HepG2 (cell line): ENCODE results near the gene JMJD6. TPM values are rescaled to one million over a fixed set of nuclear protein-coding genes. Genes with fewer than 3 reads are reported as not detected.

Source experiments
- CCDC6 ChIP-seq: sonication (generic); formaldehyde crosslinking; IDR thresholded peaks from 2 replicates; pipeline ENCODE4 v1.8.1; 2022; ENCODE audit warnings: mild to moderate bottlenecking, missing genetic modification reagents, moderate library complexity
- ETV6 ChIP-seq: sonication (generic); formaldehyde crosslinking; conservative IDR thresholded peaks from 2 replicates; pipeline ENCODE4 v1.4.0; 2020; ENCODE audit warnings: missing genetic modification reagents
- NR2C2 ChIP-seq: sonication (generic); formaldehyde crosslinking; IDR thresholded peaks from 2 replicates; pipeline ENCODE4 v1.4.0; 2020; ENCODE audit warnings: missing genetic modification reagents, mild to moderate bottlenecking, moderate library complexity, borderline replicate concordance
- PHF8 ChIP-seq: sonication (generic); formaldehyde crosslinking; IDR thresholded peaks from 2 replicates; pipeline ENCODE4 v1.5.0; 2020; ENCODE audit warnings: missing genetic modification reagents
- PLRG1 ChIP-seq: fragments of 450-650 bp; conservative IDR thresholded peaks from 2 replicates; pipeline ENCODE4 v1.6.1; 2016
- TRIM24 ChIP-seq: sonication (generic); formaldehyde crosslinking; IDR thresholded peaks from 2 replicates; pipeline ENCODE4 v1.8.0; 2022; ENCODE audit warnings: mild to moderate bottlenecking, missing genetic modification reagents
- ZEB1 ChIP-seq: IDR thresholded peaks from 2 replicates; pipeline ENCODE4 v1.6.1; 2012; ENCODE audit warnings: mild to moderate bottlenecking, low read depth, inconsistent platforms; ENCODE audit not compliant: insufficient replicate concordance
- ZNF234 ChIP-seq: sonication (generic); formaldehyde crosslinking; conservative IDR thresholded peaks from 2 replicates; pipeline ENCODE4 v1.5.1; 2020; ENCODE audit warnings: mild to moderate bottlenecking, missing genetic modification reagents
- ZNF24 ChIP-seq: fragments of 450-650 bp; IDR thresholded peaks from 2 replicates; pipeline ENCODE4 v1.6.1; 2017; ENCODE audit warnings: antibody characterized with exemption, mild to moderate bottlenecking
- ZNF263 ChIP-seq: sonication (generic); formaldehyde crosslinking; IDR thresholded peaks from 2 replicates; pipeline ENCODE4 v1.4.0; 2020; ENCODE audit warnings: missing genetic modification reagents
- ZNF558 ChIP-seq: sonication (generic); formaldehyde crosslinking; IDR thresholded peaks from 2 replicates; pipeline ENCODE4 v1.9.0; 2022; ENCODE audit warnings: mild to moderate bottlenecking, missing genetic modification reagents, borderline replicate concordance
- ZNF670 ChIP-seq: sonication (generic); formaldehyde crosslinking; IDR thresholded peaks from 2 replicates; pipeline ENCODE4 v1.8.0; 2022; ENCODE audit warnings: mild to moderate bottlenecking, missing genetic modification reagents, borderline replicate concordance
- ZNF672 ChIP-seq: sonication (generic); formaldehyde crosslinking; IDR thresholded peaks from 2 replicates; pipeline ENCODE4 v1.8.1; 2022; ENCODE audit warnings: missing genetic modification reagents
- ZNF724P ChIP-seq: sonication (generic); formaldehyde crosslinking; IDR thresholded peaks from 2 replicates; pipeline ENCODE4 v1.8.0; 2022; ENCODE audit warnings: missing genetic modification reagents, borderline replicate concordance
- ZNF775 ChIP-seq: sonication (generic); formaldehyde crosslinking; IDR thresholded peaks from 2 replicates; pipeline ENCODE4 v1.4.0; 2020; ENCODE audit warnings: missing genetic modification reagents, mild to moderate bottlenecking, moderate library complexity, borderline replicate concordance
- ZSCAN25 ChIP-seq: sonication (generic); formaldehyde crosslinking; IDR thresholded peaks from 2 replicates; pipeline ENCODE4 v1.8.0; 2022; ENCODE audit warnings: mild to moderate bottlenecking, missing genetic modification reagents
- polyA plus RNA-seq, 8 experiments: library from polyadenylated mRNA; depleted of rRNA in 3 of 8; stranded (reverse) in 7 of 8; unstranded in 1 of 8; fragments of >200 nt; fragmentation: Illumina TruSeq in 4 of 8; extraction: Trizol in 4 of 8; gene quantifications; 2 replicates each; pipeline versions ENCODE4 v1.2.1 to v1.2.3, GENCODE V29; 2011 to 2016; ENCODE audit warnings: low read depth in 4 of 8, missing spikeins in 1 of 8, mixed read lengths in 1 of 8; ENCODE audit not compliant: insufficient read depth in 1 of 8
- total RNA-seq, 5 experiments: library from RNA; depleted of rRNA; stranded (reverse); fragments of >200 nt; fragmentation: Illumina TruSeq; extraction: Trizol; gene quantifications; 2 replicates each; pipeline ENCODE4 v1.2.3, GENCODE V29; 2016; ENCODE audit warnings: low read depth in 1 of 5
- TF ChIP-seq, protein P1 (sequence below): IDR thresholded peaks from 2 replicates; pipeline ENCODE4 v1.6.1; 2018; ENCODE audit warnings: missing genetic modification reagents, mild to moderate bottlenecking, missing compliant biosample characterization
- TF ChIP-seq, protein P2 (sequence below): sonication (generic); formaldehyde crosslinking; conservative IDR thresholded peaks from 2 replicates; pipeline ENCODE4 v1.4.0; 2020; ENCODE audit warnings: missing genetic modification reagents
- TF ChIP-seq, protein P3 (sequence below): sonication (generic); formaldehyde crosslinking; IDR thresholded peaks from 2 replicates; pipeline ENCODE4 v1.5.1; 2020; ENCODE audit warnings: missing genetic modification reagents, mild to moderate bottlenecking, borderline replicate concordance
- TF ChIP-seq, protein P4 (sequence below): sonication (generic); formaldehyde crosslinking; IDR thresholded peaks from 2 replicates; pipeline ENCODE4 v1.5.0; 2020; ENCODE audit warnings: mild to moderate bottlenecking, missing genetic modification reagents

Gene JMJD6
- total and polyA plus RNA-seq, 2 of the 13 experiments (the other 11 are each of a cell fraction or from before 2014, with no cell fraction given): 33.6 to 41.0 TPM

DNA sequence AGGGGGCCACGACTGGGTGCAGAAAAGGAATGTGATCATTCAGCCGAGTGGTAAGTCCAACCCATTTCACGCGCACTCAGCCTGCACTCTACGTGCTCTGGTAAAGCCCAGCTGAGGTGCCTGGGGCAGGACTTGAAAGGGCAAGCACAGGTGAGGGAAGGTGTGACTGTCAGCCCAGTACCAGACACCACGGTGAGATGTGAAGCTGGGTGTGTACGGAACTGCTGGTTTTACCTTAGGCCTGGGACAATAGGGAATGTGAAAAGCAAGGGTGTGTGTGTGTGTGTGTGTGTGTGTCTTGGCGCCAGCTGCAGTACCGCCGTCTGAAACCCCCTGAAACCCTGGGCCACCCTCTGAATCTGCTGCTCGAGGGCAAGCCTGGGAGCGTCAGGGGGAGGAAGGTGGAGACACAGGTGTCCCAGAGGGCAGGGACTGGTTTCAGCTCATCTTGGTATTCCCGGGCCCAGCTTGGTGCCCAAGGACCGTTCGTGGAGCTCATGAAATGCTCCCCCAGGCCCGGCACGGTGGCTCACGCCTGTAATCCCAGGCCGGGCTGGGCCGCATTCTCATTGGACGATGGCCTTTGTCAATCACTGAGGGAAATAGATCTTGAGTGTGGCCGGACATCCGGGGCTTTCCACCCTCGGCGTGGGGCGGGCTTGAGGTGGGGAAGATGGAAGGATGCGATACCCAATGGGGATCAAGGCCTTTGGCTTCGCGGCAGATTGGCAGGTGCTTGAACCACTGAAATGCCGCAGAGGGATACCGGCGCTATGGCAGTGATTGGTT is 55.1 kb downstream of the JMJD6 start (continued):
- TF ChIP-seq ZEB1 (peak; percentile 48), ZNF263 (CRISPR knock-in tag) (0 out of 2 replicates have a peak, but pooled peaks have one; percentile 48), ZNF670 (no peak), ZNF724P (CRISPR knock-in tag) (peak; percentile 85; the same call in 1 of the 2 replicates), ZNF672 (CRISPR knock-in tag) (no peak), ZNF234 (CRISPR knock-in tag) (no peak), TRIM24 (CRISPR knock-in tag) (no peak; the same call in 1 of the 2 replicates), ETV6 (CRISPR knock-in tag) (no peak; the same call in 1 of the 2 replicates), PLRG1 (no peak), ZNF24 (no peak), PHF8 (CRISPR knock-in tag) (peak; percentile 91), NR2C2 (peak; percentile 36; the same call in 1 of the 2 replicates), ZSCAN25 (peak; percentile 89), CCDC6 (CRISPR knock-in tag) (peak; percentile 86), ZNF558 (CRISPR knock-in tag) (peak; percentile 50; the same call in 1 of the 2 replicates), ZNF775 (CRISPR knock-in tag) (no peak)
- TF ChIP-seq, protein P1, sequence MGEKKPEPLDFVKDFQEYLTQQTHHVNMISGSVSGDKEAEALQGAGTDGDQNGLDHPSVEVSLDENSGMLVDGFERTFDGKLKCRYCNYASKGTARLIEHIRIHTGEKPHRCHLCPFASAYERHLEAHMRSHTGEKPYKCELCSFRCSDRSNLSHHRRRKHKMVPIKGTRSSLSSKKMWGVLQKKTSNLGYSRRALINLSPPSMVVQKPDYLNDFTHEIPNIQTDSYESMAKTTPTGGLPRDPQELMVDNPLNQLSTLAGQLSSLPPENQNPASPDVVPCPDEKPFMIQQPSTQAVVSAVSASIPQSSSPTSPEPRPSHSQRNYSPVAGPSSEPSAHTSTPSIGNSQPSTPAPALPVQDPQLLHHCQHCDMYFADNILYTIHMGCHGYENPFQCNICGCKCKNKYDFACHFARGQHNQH (CRISPR knock-in tag): peak; percentile 52
- TF ChIP-seq, protein P2, sequence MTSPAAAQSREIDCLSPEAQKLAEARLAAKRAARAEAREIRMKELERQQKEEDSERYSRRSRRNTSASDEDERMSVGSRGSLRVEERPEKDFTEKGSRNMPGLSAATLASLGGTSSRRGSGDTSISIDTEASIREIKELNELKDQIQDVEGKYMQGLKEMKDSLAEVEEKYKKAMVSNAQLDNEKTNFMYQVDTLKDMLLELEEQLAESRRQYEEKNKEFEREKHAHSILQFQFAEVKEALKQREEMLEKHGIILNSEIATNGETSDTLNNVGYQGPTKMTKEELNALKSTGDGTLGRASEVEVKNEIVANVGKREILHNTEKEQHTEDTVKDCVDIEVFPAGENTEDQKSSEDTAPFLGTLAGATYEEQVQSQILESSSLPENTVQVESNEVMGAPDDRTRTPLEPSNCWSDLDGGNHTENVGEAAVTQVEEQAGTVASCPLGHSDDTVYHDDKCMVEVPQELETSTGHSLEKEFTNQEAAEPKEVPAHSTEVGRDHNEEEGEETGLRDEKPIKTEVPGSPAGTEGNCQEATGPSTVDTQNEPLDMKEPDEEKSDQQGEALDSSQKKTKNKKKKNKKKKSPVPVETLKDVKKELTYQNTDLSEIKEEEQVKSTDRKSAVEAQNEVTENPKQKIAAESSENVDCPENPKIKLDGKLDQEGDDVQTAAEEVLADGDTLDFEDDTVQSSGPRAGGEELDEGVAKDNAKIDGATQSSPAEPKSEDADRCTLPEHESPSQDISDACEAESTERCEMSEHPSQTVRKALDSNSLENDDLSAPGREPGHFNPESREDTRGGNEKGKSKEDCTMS: no peak
- TF ChIP-seq, protein P3, sequence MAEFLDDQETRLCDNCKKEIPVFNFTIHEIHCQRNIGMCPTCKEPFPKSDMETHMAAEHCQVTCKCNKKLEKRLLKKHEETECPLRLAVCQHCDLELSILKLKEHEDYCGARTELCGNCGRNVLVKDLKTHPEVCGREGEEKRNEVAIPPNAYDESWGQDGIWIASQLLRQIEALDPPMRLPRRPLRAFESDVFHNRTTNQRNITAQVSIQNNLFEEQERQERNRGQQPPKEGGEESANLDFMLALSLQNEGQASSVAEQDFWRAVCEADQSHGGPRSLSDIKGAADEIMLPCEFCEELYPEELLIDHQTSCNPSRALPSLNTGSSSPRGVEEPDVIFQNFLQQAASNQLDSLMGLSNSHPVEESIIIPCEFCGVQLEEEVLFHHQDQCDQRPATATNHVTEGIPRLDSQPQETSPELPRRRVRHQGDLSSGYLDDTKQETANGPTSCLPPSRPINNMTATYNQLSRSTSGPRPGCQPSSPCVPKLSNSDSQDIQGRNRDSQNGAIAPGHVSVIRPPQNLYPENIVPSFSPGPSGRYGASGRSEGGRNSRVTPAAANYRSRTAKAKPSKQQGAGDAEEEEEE (CRISPR knock-in tag): peak; percentile 68; the same call in 1 of the 2 replicates
- TF ChIP-seq, protein P4, sequence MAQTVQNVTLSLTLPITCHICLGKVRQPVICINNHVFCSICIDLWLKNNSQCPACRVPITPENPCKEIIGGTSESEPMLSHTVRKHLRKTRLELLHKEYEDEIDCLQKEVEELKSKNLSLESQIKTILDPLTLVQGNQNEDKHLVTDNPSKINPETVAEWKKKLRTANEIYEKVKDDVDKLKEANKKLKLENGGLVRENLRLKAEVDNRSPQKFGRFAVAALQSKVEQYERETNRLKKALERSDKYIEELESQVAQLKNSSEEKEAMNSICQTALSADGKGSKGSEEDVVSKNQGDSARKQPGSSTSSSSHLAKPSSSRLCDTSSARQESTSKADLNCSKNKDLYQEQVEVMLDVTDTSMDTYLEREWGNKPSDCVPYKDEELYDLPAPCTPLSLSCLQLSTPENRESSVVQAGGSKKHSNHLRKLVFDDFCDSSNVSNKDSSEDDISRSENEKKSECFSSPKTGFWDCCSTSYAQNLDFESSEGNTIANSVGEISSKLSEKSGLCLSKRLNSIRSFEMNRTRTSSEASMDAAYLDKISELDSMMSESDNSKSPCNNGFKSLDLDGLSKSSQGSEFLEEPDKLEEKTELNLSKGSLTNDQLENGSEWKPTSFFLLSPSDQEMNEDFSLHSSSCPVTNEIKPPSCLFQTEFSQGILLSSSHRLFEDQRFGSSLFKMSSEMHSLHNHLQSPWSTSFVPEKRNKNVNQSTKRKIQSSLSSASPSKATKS: no peak
